Measurements from ENCODE around the gene DYRK3.
A peak's percentile ranks its signal among the peaks of the same experiment; 100 is the strongest.

Gene DYRK3

DNA sequence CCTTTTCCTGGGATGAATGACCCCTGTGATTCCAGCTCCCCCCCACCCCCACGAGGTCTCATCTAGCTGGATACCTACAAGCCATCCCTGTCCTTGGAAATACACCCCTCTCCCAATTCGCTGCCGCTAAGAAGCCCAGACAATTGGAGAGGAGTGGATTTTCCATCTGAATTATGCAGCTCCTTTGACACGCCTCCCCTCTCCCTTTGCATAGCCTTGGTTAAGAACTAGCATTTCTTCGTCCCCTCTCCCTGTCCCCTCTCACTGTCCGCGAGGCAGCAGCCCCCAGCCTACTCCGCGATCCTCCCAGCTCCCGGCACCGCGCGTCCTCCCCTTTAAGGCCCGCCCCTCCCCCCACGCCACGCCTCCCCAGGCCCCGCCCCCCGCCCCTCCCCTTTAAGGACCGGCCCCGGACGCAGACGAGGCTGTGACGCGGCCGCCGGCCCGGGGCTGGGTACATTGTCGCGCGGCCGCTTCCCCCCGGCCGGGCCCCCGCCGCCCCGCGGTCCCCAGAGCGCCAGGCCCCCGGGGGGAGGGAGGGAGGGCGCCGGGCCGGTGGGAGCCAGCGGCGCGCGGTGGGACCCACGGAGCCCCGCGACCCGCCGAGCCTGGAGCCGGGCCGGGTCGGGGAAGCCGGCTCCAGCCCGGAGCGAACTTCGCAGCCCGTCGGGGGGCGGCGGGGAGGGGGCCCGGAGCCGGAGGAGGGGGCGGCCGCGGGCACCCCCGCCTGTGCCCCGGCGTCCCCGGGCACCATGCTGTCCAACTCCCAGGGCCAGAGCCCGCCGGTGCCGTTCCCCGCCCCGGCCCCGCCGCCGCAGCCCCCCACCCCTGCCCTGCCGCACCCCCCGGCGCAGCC is 49.4 kb downstream of the DYRK3 start, which contains the start of gene MAPKAPK2:
Gene MAPKAPK2, plus strand, starts transcription at position 428 of the 856 bp plus-strand sequence. Its CDS starts 325 bp downstream, at position 753.
- DNase-seq: peak; percentile 65 to 73

DNA sequence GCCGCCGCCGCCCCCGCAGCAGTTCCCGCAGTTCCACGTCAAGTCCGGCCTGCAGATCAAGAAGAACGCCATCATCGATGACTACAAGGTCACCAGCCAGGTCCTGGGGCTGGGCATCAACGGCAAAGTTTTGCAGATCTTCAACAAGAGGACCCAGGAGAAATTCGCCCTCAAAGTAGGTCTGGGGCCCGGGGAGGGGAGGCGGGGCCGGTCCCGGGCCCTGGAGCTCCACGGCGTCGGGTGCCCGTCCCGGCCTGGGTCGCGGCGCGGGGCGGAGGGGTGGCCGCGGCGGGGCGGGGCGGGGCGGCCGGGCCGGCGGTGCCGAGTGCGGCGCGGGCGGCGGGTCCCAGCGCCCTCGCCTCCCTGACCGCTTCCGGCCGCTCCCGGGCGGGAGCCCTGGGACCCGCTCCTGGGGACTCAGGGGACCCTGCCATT is 50.0 kb downstream of the DYRK3 start:
- DNase-seq: peak in 1 of 2 donors; percentile 27

DNA sequence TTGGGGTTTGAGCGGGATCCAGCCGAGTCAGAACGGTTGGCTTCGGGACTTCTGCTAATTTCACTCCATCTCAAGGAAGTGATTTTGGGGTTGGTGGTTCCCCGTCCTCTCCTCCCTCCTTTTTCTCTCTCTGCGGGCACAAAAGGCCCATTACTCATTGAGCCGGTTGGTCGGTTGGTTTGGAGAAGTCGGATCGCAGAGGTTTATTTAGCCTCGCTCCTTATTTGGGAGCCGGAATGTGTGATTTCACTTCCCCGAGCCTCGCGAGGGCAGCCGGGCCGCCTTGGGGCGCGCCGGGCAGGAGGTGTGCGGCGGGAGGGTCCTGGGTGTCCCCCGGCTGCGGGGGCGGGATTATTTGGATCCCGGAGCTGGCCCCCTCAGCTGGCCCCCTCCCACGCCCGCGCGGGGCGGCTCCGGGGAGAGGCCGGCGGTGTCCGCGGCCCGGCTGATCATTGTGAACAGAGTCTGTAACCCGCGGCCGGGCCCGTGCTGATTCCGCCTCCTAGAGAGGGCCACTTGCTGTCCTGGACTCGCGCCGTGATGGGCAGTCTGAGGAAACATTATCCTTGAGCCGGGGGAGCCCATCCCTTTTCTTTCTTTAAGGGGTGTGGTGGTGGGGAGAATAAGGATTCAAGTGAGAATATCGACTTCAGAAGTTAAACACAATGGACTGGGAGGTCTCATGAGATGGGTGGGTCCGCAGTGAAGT is 50.6 kb downstream of the DYRK3 start:
- peak; percentile 29 to 45 for DNase-seq

DNA sequence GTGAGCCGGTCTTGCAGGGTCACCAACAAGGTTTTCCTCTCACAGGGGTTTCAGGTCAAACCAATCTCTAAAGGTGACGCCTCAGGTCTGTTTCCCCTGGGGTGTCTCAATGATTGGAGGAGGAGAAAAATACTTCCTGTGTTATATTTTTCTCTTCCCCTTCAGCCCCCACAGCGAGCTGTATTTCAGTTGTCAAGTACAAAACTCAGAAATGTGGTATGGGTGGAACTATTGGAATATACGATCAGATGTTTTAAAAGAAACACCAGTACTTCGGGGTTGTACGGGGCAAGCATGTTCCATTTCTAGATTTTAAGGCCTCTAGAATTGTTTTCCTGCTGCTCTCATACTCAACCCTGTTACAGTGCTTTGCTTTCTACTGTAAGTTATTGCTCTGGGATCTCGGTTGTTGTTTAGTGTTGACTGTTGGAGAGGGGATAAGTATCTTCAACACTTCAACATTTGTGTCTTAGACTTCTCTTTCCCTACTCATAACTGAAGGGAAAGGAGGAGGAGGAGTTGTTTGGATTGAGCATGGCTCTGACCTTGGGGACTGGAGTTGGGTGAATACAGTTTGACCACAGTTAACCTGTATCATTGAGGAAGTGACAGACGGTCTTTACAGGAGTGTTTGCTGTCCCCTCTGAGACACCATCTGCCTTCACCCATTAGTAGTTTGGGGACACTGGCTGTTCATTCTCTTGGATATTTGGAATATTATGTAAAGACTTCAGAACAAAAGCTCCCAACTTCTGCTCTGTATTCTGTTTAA is 51.3 kb downstream of the DYRK3 start:
- no peak for DNase-seq

DNA sequence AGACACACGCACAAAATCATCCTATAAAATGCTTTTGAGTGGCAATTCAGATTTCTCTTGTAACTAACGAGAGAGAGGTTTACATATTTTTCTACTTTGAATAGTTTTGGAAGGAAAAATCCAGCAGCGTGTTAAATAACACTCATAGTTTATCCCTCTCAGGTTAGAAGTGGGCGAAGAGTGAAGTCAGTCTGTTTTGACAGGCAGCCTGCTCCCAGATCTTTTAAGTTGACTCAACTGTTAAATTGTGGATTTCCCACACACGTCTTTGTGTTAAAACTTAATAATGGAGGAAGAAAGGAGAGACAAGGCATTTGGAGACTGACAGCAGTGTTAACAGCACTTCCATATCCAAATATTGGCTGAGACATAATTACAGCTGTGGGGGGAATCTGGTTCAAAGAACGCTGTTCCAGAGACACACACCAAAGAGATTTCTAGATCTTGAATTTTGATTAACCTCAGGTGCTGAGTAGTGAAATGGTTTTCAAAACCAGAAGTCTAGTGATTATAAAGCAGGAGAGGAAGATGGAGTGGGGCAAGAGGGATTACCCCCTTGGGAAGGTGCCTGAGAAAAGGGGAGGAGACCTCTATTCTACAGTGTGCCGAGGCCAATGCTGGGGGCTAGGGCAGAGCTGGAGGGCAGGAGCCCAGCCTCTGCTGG is 52.0 kb downstream of the DYRK3 start:
- DNase-seq: no peak

DNA sequence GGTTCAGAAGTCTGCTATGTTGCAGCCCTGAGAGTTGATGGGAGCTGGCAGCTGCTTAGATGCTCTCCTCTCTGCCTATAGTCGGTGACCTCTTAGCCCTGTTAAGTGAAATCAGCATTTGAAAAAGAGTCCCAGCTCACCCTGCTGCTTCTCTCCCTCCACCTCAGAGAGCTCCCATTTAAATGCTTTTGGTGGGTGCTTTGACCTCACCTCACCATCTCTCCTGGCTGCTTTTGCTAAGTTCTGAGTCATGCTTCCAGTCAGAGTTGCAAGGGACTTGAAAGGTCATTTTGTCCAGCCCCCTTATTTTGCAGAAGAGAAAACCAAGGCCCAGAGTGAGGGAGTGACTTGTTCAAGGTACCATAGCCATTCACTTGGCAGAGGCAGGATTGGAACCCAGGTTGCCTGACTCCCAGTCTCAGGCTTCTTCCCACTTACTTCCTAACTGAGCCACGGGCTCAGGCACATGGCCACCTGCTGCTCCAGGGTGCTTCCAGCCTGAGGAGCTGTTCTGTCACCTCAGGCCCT is 52.6 kb downstream of the DYRK3 start:
- DNase-seq: no peak

DNA sequence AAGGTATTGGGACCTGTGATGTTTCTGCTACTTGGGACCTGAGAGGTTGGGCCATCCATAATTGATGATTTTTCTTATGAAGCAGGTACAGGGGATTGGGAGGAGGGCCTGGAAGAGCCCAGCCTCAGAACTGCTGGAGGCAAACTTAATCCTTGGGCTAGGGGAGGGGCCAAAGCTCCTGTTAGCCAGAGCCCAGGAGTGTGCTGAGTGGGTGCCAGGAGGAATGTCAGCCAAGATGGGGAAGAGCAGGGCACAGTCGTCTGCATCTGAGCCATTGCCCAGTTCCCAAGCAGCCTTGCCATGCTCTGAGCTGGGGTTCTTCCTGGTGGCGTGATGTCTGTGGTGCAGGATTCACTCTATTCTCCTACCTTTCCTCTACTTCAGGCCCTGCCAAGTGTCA is 55.2 kb downstream of the DYRK3 start:
- DNase-seq: no peak

DNA sequence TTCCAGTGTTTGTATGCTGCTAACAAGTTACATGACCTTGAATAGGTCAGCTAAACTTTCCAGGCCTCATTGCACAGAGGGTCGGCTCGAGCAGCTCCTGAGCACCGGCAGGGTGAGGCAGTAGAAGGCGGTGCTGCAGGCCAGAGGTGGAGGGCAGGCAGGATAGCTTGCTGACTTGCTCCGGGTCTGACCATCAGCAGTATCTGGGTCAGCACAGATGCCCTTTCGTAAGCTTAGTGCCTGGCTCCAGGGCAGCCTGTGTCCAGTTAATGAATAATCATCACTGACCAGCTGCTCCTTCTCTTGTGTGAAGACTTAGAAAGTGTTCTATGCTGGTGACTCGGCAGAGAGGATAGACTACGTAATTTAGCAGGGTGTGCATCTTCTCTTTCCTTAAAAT is 56.3 kb downstream of the DYRK3 start:
- DNase-seq: no peak

DNA sequence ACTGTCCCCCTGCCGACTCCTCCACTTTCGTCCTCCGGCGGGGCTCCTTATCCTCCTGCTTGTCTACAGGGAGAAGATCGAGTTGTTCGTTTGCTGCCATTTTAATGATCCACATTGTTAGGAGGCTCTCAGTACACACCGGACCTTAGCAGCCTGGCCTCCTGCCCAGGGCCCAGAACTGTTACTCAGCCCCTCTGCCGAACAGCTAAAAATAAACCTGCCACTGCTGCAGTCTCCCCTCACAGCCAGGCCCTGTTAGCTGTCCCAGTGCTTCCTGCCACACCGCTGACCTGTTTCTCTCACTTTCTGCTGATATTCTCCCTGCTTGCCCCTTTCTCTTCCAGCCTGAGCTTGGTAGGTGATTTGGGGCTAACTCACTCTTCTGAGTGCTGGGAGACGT is 57.7 kb downstream of the DYRK3 start:
- no peak for DNase-seq

DNA sequence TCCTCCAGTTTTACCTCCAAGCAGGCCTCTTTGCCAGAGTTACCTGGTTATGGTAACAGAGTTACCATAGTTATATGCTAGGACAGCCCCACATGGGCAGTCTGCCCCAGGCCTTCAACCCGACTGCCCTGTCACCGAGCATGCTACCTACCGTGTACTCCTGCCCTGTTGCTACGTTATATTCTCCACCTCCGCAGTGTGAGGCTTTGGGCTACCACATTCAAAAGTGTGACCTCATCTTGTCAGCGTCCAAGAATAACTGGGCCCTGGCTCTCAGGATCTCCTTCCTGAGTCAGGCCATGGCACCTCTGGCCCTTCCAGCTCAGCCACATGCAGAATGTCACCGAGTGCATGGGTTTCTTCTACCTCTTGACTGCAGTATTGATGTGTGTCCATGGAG is 58.3 kb downstream of the DYRK3 start:
- no peak for DNase-seq

DNA sequence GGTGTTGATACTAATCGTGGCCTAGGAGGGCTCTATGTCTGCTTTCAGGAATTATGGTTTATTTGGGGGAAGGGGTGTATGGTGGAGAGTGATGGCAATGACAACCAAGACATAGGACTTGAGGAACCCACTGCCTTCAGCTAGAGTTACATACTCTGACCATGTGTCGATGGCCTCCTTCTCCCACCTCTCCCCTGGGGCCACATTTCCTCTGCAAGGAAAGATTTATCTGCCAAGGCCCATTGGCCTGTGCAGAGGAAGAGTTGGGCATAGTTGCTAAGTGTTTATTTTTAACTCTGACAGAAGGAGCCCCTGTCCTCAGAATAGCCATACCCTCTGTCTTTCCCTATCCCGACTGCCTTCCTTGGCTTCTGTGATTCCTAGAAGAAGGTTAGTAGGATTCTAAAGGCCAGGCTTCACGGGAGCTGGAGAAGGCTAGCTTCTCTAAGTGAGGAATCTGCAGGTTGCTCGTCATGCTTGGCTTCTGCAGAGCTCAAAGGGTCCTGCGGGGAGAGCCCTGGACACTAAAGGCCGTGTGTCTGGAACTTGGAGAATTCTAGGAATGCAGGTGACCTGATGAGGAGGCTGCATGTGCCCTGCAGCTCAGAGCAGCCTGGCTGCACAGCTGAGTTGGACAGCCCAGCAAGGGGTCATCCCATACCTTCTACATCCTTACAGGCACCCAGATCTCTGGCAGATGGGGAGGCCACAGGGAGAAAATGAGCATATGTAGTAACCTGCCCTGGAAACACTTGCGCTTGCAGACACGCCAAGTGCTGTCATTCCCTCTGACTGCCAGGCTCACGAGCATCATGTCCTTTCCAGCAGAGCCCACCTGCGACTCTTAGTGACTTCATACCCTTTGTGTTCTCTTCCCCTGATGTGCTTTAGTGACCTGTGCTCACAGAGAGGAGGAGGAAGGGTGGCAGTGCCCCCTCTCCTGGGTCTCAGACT is 59.1 kb downstream of the DYRK3 start:
- no peak for DNase-seq

DNA sequence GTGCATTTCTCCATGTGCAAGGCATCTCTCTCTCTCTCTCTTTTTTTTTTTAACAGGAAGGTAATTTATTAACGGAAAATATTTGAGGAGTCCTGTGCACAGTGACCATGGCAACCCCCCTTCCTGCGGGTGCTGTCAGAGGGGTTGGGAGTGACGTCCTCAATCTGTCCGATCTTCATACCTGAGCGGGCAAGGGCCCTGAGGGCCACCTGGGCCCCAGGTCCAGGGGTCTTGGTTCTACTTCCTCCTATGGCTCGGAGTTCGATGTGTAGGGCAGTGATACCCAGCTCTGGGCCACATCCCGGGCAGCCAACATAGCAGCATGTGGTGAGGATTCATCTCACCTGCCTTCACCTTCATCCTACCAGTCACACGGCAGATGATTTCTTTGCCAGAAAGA is 60.4 kb downstream of the DYRK3 start:
- no peak for DNase-seq

DNA sequence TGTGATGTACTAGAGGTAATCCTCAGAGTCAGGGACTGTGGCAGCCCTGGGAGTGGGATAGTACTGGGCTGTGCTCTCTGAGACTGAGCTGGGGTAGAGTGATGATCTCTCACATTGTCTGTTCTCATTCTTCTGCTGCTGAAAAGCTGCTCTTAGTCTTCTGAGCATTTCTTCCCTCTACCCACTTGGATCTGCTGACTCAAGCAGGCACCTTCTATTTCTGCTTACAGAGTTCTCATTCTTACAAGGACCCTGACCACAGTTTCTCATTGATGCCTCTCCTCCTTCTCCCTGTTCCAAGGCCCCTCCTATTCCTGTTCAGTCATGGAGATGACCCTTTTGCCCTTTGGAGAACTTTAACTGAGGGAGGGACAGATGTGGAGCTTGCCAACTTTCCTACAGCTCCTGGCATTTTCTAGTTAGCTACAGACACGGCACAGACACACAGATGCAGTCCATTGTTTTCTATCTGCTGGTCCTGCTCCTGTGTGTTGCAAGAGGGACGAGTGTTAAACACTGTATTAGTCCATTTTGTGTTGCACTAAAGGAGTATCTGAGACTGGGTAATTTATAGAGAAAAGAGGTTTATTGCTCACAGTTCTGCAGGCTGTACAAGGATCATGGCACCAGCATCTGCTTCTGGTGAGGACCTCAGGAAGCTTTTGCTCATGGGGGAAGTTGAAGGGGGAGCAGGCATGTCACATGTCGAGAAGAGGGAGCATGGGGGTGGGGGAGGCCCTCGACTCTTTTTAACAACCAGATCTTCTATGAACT is 61.7 kb downstream of the DYRK3 start:
- DNase-seq: no peak

DNA sequence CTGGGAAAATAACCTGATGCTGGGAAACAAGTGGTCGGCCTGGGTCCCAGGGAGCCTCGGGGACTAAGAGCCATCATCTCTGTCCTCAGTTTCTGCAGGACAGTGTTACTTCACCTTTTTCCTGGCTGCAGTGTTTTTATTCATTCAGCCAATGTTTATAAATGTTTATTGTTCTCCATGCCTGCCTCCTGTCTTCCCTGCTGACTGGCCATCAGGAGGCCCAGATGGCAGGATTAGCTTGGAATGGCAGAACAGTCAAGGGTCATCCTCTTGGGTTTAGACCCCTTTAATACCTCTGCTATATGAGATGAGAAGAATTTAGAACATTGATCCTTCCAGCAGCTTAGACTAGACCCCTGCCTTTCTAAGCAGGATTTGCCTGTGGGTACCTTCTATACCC is 62.7 kb downstream of the DYRK3 start:
- DNase-seq: no peak
